Coronary artery (tissue), 2 donors: ENCODE measurements around the gene TIMP2.

ENCODE experiments used
- DNase-seq: peaks from one replicate; pipeline ENCODE4 v3.0.0-alpha.2; 2017; ENCODE audit warnings: low spot score
- H3K27ac ChIP-seq, 2 donors: fragments of 200-600 bp; sonication (generic); one replicate each; pipeline ENCODE4 v1.5.1; 2016 to 2019
- H3K4me3 ChIP-seq: fragments of 200-600 bp; sonication (generic); 2 replicates; pipeline ENCODE4 v1.5.1; 2016; ENCODE audit warnings: mild to moderate bottlenecking, moderate library complexity
- CTCF ChIP-seq: fragments of 200-600 bp; sonication (generic); IDR thresholded peaks from one replicate; pipeline ENCODE4 v1.5.1; 2019; ENCODE audit warnings: antibody characterized with exemption

The TIMP2 gene

GRCh38 chr17:78819806-78820792, 105.1 kb downstream of the TIMP2 start:
- no peak for TF ChIP-seq CTCF
- H3K4me3 ChIP-seq = no peak overlapping the region
- DNase-seq = no peak
- H3K27ac ChIP-seq = peak overlapping the region in 1 of 2 donors; percentile 74

DNA sequence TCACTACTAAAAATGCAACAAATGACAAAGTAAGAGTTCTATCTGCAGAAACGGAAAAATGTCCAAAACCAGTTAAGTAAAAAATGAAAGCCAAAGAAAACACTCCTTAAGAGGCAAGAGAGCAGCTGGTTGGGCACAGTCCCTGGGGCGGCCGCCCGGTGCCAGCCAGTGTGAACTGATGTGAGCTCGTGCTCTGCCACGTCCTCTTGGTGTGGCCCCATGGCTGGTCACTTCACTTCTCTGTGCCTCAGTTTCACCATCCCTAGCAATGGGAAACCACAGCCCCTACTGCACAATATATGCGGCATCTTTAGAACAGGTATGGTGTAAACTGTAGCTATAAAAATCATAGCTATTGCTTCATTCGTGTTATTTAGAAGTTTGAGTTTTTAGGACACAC, 105.8 kb downstream of the TIMP2 start:
- H3K4me3 ChIP-seq = no peak overlapping the region
- TF ChIP-seq CTCF = no peak
- peak; percentile 52 for DNase-seq
- H3K27ac ChIP-seq = peak overlapping the region; percentile 10 to 74

GRCh38 chr17:78818932-78819331, 106.3 kb downstream of the TIMP2 start:
- Histone ChIP-seq H3K4me3 (no peak overlapping the region), H3K27ac (peak overlapping the region; percentile 10 to 74)
- DNase-seq = no peak
- TF ChIP-seq CTCF = no peak

- no peak overlapping the region for H3K4me3 ChIP-seq
- peak; percentile 62 for DNase-seq
- TF ChIP-seq CTCF = no peak
- peak overlapping the region in 1 of 2 donors; percentile 66 for H3K27ac ChIP-seq
Measured at GRCh38 chr17:78818152-78818846, 106.9 kb downstream of the TIMP2 start.

- TF ChIP-seq CTCF = no peak
- H3K27ac ChIP-seq = peak overlapping the region in 1 of 2 donors; percentile 3
- DNase-seq = no peak
- no peak overlapping the region for H3K4me3 ChIP-seq
Measured at GRCh38 chr17:78817123-78817522, 108.1 kb downstream of the TIMP2 start.

GRCh38 chr17:78815696-78816095, 109.5 kb downstream of the TIMP2 start:
- TF ChIP-seq CTCF = no peak
- H3K4me3 ChIP-seq = no peak overlapping the region
- DNase-seq = no peak
- no peak overlapping the region for H3K27ac ChIP-seq
